Trophoblast cell (in vitro differentiated cells and primary cell): ENCODE measurements around the gene TRMU.

Experiments
- DNase-seq, 2 donors: peaks; one replicate each; pipeline ENCODE4 v3.0.0-alpha.2; 2016
- H2AFZ ChIP-seq: 2 replicates; pipeline ENCODE4 v1.6.1; 2013; ENCODE audit warnings: low read length, moderate library complexity, mild to moderate bottlenecking; ENCODE audit not compliant: insufficient read depth, poor library complexity
- H2AK5ac ChIP-seq: 2 replicates; pipeline ENCODE4 v1.6.1; 2013; ENCODE audit warnings: mild to moderate bottlenecking, low read length
- H2BK120ac ChIP-seq: 2 replicates; pipeline ENCODE4 v1.6.1; 2013; ENCODE audit warnings: low read length, mild to moderate bottlenecking, moderate library complexity; ENCODE audit not compliant: insufficient read depth, poor library complexity
- H2BK12ac ChIP-seq: 2 replicates; pipeline ENCODE4 v1.6.1; 2013; ENCODE audit warnings: mild to moderate bottlenecking, low read length, moderate library complexity
- H2BK5ac ChIP-seq: 2 replicates; pipeline ENCODE4 v1.6.1; 2013; ENCODE audit warnings: low read length, low read depth, moderate library complexity, mild to moderate bottlenecking; ENCODE audit not compliant: poor library complexity
- H3K14ac ChIP-seq: 2 replicates; pipeline ENCODE4 v1.6.1; 2013; ENCODE audit warnings: mild to moderate bottlenecking, low read length
- H3K18ac ChIP-seq: 2 replicates; pipeline ENCODE4 v1.6.1; 2013; ENCODE audit warnings: mild to moderate bottlenecking, low read length
- H3K23ac ChIP-seq: 2 replicates; pipeline ENCODE4 v1.6.1; 2013; ENCODE audit warnings: low read length
- H3K27ac ChIP-seq: 2 replicates; pipeline ENCODE4 v1.5.1; 2013; ENCODE audit warnings: low read depth, mild to moderate bottlenecking, inconsistent platforms, low read length, moderate library complexity
- H3K27me3 ChIP-seq: 2 replicates; pipeline ENCODE4 v1.6.1; 2013; ENCODE audit warnings: inconsistent platforms, mild to moderate bottlenecking, low read length, moderate library complexity; ENCODE audit not compliant: insufficient read depth
- H3K36me3 ChIP-seq, 2 experiments: 1 replicate in 1 of 2; 2 replicates in 1 of 2; pipeline ENCODE4 v1.6.1; 2013; ENCODE audit warnings: low read length in 2 of 2, mild to moderate bottlenecking in 2 of 2, moderate library complexity in 1 of 2; ENCODE audit not compliant: insufficient read depth in 2 of 2, control insufficient read depth in 1 of 2
- H3K4ac ChIP-seq: 2 replicates; pipeline ENCODE4 v1.6.1; 2013; ENCODE audit warnings: low read depth, mild to moderate bottlenecking, low read length, moderate library complexity
- H3K4me1 ChIP-seq, 2 experiments: 1 replicate in 1 of 2; 2 replicates in 1 of 2; pipeline ENCODE4 v1.6.1; 2013; ENCODE audit warnings: low read length in 2 of 2, mild to moderate bottlenecking in 2 of 2, moderate library complexity in 1 of 2; ENCODE audit not compliant: insufficient read depth in 2 of 2, control insufficient read depth in 1 of 2
- H3K4me2 ChIP-seq: 2 replicates; pipeline ENCODE4 v1.6.1; 2013; ENCODE audit warnings: inconsistent platforms, mild to moderate bottlenecking, low read length, moderate library complexity
- H3K4me3 ChIP-seq: 2 replicates; pipeline ENCODE4 v1.5.1; 2013; ENCODE audit warnings: mild to moderate bottlenecking, low read depth, low read length, inconsistent platforms
- H3K79me1 ChIP-seq: one replicate; pipeline ENCODE4 v1.6.1; 2013; ENCODE audit warnings: low read length
- H3K79me2 ChIP-seq: 2 replicates; pipeline ENCODE4 v1.6.1; 2013; ENCODE audit warnings: low read length, mild to moderate bottlenecking; ENCODE audit not compliant: control insufficient read depth, insufficient read depth, poor library complexity
- H3K9ac ChIP-seq: 2 replicates; pipeline ENCODE4 v1.6.1; 2013; ENCODE audit warnings: mild to moderate bottlenecking, low read length
- H3K9me3 ChIP-seq: 2 replicates; pipeline ENCODE4 v1.6.1; 2013; ENCODE audit warnings: low read depth, mild to moderate bottlenecking, control low read depth, inconsistent platforms, low read length; ENCODE audit not compliant: insufficient read depth
- H4K12ac ChIP-seq: 2 replicates; pipeline ENCODE4 v1.6.1; 2013; ENCODE audit warnings: low read depth, mild to moderate bottlenecking, low read length, moderate library complexity
- H4K8ac ChIP-seq: 2 replicates; pipeline ENCODE4 v1.6.1; 2013; ENCODE audit warnings: low read depth, mild to moderate bottlenecking, low read length, moderate library complexity
- H4K91ac ChIP-seq: one replicate; pipeline ENCODE4 v1.6.1; 2013; ENCODE audit warnings: low read depth, mild to moderate bottlenecking, low read length, moderate library complexity
- WGBS: extraction: QIAGEN DNeasy Blood & Tissue Kit; methylation state at CpG from one replicate; pipeline ENCODE4 v1.1.7; 2013; ENCODE audit warnings: missing lambda C conversion rate; ENCODE audit not compliant: insufficient read length, insufficient coverage; ENCODE audit errors: extremely low coverage; 5-methylcytosine and 5-hydroxymethylcytosine counted together

TRMU gene

GRCh38 chr22:46397514-46397913 is 62.0 kb downstream of the TRMU start:
- Histone ChIP-seq H3K79me2 (no peaks in the 10 kb centered on the region), H3K4me1 (no peaks in the 10 kb centered on the region), H2BK12ac (no peak overlapping the region), H2AFZ (no peak overlapping the region), H3K79me1 (no peaks in the 10 kb centered on the region), H3K18ac (no peak overlapping the region), H3K9ac (no peak overlapping the region), H3K4me3 (no peak overlapping the region), H3K9me3 (peaks cover 3% of the 10 kb centered on the region), H3K14ac (no peak overlapping the region), H3K27ac (no peak overlapping the region), H4K8ac (no peak overlapping the region), H2AK5ac (no peak overlapping the region), H3K27me3 (no peaks in the 10 kb centered on the region), H4K12ac (no peak overlapping the region), H3K4ac (no peak overlapping the region), H3K23ac (no peak overlapping the region), H3K4me2 (no peak overlapping the region), H2BK5ac (no peak overlapping the region), H2BK120ac (no peak overlapping the region), H3K36me3 (peaks cover 23 to 30% of the 10 kb centered on the region in 2 experiments), H4K91ac (no peak overlapping the region)
- WGBS = no CpG with 5 or more reads among the region's 18 CpGs
- no peak for DNase-seq

- H4K91ac ChIP-seq = no peak overlapping the region
- H3K79me2 ChIP-seq = no peaks in the 10 kb centered on the region
- no peak overlapping the region for H2AFZ ChIP-seq
- H3K18ac ChIP-seq = no peak overlapping the region
- no peak for DNase-seq
- H2BK5ac ChIP-seq = no peak overlapping the region
- H3K9ac ChIP-seq = no peak overlapping the region
- H3K27ac ChIP-seq = no peak overlapping the region
- no peak overlapping the region for H3K14ac ChIP-seq
- no peak overlapping the region for H2BK12ac ChIP-seq
- H4K8ac ChIP-seq = no peak overlapping the region
- H2AK5ac ChIP-seq = no peak overlapping the region
- no peak overlapping the region for H3K4ac ChIP-seq
- no peaks in the 10 kb centered on the region for H3K9me3 ChIP-seq
- no peak overlapping the region for H3K23ac ChIP-seq
- no peaks in the 10 kb centered on the region for H3K27me3 ChIP-seq
- H2BK120ac ChIP-seq = no peak overlapping the region
- H4K12ac ChIP-seq = no peak overlapping the region
- peaks cover 21 to 27% of the 10 kb centered on the region in 2 experiments for H3K36me3 ChIP-seq
- H3K79me1 ChIP-seq = no peaks in the 10 kb centered on the region
- H3K4me3 ChIP-seq = no peak overlapping the region
- H3K4me2 ChIP-seq = no peak overlapping the region
- no peaks in the 10 kb centered on the region for H3K4me1 ChIP-seq
- WGBS = no CpG with 5 or more reads among the region's 19 CpGs
Measured at GRCh38 chr22:46397951-46398350, 62.4 kb downstream of the TRMU start.

GRCh38 chr22:46399251-46400024 is 63.9 kb downstream of the TRMU start:
- H3K9ac ChIP-seq = no peak overlapping the region
- H3K27ac ChIP-seq = no peak overlapping the region

GRCh38 chr22:46401370-46401769 is 65.9 kb downstream of the TRMU start:
- H4K12ac ChIP-seq = no peak overlapping the region
- no peaks in the 10 kb centered on the region for H3K4me1 ChIP-seq
- H3K9ac ChIP-seq = no peak overlapping the region
- H3K4me2 ChIP-seq = no peak overlapping the region
- no peak for DNase-seq
- H4K91ac ChIP-seq = no peak overlapping the region
- no peak overlapping the region for H2BK5ac ChIP-seq
- H3K27me3 ChIP-seq = no peaks in the 10 kb centered on the region
- no peaks in the 10 kb centered on the region for H3K79me2 ChIP-seq
- H3K23ac ChIP-seq = no peak overlapping the region
- no peak overlapping the region for H3K4me3 ChIP-seq
- no peak overlapping the region for H3K18ac ChIP-seq
- H3K4ac ChIP-seq = no peak overlapping the region
- no peak overlapping the region for H2AFZ ChIP-seq
- no peak overlapping the region for H2BK120ac ChIP-seq
- H2BK12ac ChIP-seq = no peak overlapping the region
- H3K79me1 ChIP-seq = no peaks in the 10 kb centered on the region
- H3K36me3 ChIP-seq = peaks cover 13 to 18% of the 10 kb centered on the region in 2 experiments
- H4K8ac ChIP-seq = no peak overlapping the region
- H3K27ac ChIP-seq = no peak overlapping the region
- H2AK5ac ChIP-seq = no peak overlapping the region
- no peak overlapping the region for H3K14ac ChIP-seq
- no CpG with 5 or more reads among the region's 10 CpGs for WGBS
- no peaks in the 10 kb centered on the region for H3K9me3 ChIP-seq

More at GRCh38 chr22:46399251-46400024, 63.9 kb downstream of the TRMU start:
- no peak overlapping the region for H2BK5ac ChIP-seq
- H2AFZ ChIP-seq = no peak overlapping the region
- no peak overlapping the region for H3K18ac ChIP-seq
- DNase-seq = no peak
- no peaks in the 10 kb centered on the region for H3K27me3 ChIP-seq
- no peak overlapping the region for H3K14ac ChIP-seq
- H3K23ac ChIP-seq = no peak overlapping the region
- H2BK120ac ChIP-seq = no peak overlapping the region
- H3K4me1 ChIP-seq = no peaks in the 10 kb centered on the region
- no peak overlapping the region for H4K91ac ChIP-seq
- no peaks in the 10 kb centered on the region for H3K9me3 ChIP-seq
- no peak overlapping the region for H4K12ac ChIP-seq
- no peaks in the 10 kb centered on the region for H3K79me1 ChIP-seq
- H3K4ac ChIP-seq = no peak overlapping the region
- no peak overlapping the region for H3K4me2 ChIP-seq
- no peak overlapping the region for H3K4me3 ChIP-seq
- H3K79me2 ChIP-seq = no peaks in the 10 kb centered on the region
- no CpG with 5 or more reads among the region's 16 CpGs for WGBS
- no peak overlapping the region for H2BK12ac ChIP-seq
- H3K36me3 ChIP-seq = peaks cover 18% of the 10 kb centered on the region in 2 experiments
- no peak overlapping the region for H2AK5ac ChIP-seq
- no peak overlapping the region for H4K8ac ChIP-seq
